Cerebellar cortex (tissue), 1 donor: Measurements from ENCODE around the gene TRIB2.
A peak's percentile ranks its signal among the peaks of the same experiment; 100 is the strongest.

ENCODE experiments used
- DNase-seq: peaks from one replicate; pipeline ENCODE4 v3.0.0-alpha.2; 2015; ENCODE audit warnings: low spot score

Gene TRIB2

DNA sequence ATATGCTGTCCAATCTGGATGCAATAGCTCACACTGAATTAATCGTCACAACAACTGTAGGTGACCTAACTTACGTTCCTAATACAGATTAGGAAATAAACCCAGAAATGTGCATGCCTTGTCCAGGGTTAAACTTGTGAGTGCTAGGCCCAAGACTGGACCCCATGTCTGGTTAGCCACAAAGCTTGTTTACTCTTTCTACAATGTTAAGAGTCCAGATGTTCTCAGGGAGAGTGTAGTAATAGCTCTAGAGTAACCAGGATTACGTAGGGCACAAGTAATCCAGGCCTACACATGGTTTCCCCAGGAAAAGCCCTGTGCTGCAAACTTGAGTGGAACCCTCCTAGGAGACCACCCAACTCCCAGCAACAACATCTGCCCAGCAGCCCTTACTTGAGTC is 26.2 kb downstream of the TRIB2 start:
- DNase-seq, result no peak

DNA sequence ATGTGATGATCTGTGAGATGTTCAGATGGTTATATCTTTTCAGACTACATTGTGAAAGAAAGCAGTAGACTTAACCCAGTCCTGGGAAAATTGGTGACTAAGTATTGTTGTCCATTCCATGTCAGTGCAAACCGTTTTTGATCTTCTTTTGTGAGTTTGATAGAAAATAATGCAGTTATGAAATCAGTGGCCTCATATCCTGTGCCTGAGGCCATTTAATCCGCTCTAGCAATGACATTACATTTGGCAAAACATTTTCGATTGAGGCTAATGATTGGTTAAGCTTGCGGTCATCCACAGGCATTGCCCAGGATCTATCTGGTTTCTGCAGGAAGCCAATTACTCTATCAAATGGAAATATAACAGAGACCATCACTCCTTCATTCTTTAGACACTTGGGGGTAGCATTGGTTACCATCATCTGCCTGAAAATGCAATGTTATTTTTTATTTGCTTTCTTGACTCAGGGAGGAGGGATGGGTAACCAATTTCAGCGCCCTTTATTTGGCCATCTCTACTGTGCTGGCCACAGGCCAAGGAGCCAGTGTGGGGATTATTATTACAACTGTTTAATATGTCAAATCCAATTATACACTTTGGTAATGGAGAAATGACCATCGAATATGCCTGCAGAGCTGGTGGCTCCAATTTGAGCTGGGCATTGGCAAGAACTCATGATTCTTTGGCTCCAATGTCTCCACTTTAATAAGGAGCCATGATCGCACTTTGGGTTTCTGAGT is 33.6 kb downstream of the TRIB2 start:
- no peak for DNase-seq

DNA sequence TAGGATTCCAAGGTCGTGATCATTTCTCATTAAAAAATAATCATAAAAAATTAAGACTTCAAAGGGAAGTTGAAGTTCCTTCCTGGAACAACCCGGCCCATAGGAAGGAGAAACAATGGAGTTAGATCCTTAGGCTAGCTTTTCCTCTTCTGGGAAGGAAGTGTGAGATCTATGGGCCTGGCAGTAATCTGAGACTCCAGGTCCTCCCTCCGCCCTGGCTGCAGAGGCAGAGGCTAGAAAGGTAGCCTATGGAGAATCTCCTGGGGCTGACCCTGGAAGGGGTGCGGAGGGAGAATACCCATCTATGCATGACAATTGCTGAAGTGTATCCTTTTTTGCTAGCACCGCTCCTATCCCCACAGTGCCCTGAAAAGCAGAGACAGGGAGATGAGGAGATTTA is 37.9 kb downstream of the TRIB2 start:
- no peak for DNase-seq

DNA sequence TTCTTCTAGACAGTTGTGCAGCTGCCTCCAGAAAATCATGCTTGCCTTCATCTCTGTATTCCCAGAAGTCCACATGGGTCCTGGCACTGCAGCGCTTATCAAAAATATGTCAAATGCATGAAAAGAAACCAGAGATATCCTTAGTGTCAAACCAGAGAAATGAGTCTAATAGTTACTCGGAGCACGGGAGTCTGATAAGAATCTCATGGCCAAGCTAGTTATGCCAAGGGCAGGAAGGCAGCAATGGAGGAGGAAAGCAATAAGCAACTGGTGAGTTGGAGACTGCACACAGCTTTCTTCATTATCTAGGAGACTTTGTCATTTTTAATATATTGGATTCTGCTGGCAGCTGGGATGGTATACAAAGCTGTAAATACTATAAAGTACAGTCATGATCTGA is 38.6 kb downstream of the TRIB2 start:
- DNase-seq, result no peak

DNA sequence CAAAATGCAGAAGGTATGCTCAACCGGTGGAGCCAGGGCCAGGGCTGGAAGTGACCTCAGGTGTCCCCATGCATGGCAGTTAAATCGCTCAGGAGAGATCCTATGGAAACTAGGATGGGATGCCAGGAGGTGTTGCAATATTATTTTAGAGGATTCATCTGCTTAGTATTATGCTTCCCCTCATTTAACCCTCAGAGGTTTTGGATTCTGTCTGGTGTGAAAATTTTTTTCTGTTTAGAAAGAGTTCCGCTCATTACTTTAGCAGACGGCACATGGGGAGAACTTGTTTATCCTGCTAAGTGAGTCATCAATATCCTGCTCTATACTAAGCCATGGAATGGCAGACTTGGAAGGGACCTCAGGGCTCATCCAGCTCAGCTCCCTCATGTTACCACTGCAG is 42.5 kb downstream of the TRIB2 start:
- DNase-seq, result no peak

DNA sequence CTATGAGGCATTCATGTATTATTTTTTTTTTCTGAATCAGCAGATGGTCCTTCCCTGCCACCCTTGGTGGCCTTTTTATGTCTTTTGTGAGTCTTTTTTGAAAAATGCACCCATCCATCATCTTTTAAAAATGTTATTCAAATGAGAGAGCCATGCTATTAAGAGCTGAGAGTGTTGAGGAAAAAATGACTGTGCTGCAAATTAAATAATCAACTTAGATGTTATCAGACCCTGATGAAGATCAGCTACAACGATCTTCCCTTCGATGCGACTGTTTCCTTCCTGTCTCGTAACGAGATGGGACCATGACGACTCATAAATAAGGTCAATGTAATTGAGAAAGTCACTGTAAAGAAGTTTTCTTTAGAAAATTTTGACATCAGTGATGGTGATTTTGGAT is 44.4 kb downstream of the TRIB2 start:
- no peak for DNase-seq

DNA sequence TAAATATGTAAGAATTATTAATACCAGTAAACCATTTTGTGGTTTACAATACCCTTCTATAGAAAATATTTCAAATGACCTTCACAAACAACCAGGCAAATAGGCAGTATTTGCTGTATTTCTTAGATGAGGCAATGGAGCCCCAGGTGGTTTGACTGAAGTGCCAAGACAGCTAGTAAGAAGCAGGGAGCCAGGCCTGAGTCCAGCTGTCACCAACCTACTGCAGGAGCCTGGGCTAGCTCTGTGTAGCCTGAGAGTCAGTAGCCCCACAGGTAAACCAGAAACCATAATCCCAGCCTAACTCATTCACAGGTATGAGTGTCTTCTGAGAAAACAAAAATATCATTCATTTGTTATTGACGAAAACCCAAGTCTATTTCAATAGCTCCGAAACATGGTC is 45.6 kb downstream of the TRIB2 start:
- peak; percentile 51 for DNase-seq

DNA sequence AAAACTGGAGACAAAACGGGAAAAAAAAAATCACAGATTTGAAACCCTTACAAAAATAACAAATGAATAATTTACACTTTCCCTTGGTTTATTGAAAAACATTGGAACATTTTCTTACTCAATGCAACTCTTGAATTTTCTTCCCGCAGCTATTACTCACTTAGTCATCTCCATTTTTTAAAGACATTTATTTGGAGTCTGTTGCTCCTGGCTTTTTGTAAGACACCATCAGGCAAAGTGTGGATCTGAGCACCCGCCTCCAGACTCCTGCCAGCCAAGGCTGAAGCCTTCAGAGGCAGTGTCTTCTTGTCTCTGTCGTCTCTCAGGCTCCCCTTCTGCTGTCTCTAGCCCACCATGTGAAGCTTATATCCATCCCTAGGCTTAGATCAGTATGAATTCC is 46.2 kb downstream of the TRIB2 start:
- no peak for DNase-seq

DNA sequence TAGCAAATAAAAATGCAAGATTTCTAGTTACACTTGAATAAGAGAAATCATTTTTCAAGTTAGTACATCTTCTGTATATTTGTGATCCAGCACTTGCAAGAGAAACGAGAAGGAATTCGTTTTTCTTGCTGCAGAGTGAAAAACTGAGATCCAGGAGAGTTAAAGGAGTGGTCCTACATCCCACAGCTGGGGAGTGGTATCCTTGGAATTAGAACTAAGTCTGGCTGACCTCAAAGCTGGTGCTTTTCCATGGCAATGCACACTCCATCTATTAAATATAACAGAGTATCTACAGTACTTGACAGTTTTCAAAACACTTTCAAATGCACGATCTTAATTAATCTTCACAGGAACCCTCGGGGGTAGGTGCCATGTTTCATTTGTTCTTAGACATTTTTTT is 46.8 kb downstream of the TRIB2 start:
- DNase-seq, result no peak

DNA sequence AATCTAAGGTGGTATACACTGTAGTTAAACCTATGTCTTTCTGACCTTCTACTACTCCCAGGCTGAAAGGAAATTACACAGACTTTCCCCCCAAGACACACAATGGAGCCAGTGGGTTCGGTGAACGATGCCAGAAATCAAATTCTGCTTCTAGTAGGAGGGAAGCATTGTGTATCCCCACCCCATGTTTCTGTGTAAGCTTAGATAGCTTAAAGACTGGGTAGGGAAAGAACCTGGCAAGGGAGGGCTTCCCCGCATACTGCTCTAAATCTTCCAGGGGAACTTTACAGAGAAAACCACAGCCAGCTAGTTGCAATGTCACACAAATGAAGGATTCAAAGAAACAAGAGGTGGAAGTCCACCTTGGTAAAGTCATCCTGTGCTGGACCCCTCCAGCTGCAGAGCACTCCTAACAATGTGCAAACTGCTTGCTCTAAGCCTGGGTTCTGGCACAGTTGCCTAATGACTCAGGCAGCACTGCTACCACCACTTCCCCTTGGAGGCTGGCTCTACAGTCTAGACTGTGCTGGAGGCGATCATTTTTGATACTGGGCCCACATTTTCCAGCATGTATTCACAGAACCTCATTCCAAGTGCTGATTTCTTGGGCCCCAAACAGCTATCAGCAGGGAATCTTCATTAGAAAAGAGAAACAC is 47.5 kb downstream of the TRIB2 start:
- DNase-seq, result no peak

DNA sequence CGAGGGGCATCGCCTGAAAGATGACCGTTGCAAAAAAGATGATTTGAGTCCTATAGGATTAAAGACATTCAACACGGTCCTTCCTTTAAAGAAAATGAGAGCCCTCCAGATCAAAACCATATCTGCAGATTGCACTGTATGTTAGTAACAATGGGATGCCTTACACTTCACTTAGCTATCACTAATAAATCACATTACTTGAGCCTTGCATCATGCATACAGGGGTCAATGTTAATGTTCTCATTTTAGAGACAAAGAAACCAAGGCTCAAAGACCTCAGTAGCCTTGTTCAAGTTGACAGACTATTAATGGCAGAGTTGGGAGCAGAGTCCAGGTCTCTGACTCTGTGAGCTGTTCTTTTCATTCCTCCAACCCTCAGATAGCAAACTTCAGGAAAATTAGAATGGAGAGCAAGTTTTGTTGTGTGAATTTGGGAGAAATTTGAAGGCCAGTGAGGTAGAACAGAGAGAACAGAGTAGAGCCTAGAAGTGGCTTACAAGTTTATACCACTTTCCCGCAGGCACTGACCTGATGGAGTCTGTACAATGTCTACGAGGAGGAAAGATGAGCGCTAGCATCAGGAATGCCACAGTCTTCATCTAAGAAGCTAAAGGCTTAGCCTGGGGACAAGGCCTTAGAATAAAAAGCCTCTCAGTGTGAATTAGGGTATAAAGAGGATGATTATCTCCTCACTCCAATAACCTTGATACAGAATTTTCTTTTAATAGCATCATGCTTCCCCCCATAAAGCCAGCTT is 48.3 kb downstream of the TRIB2 start:
- DNase-seq, result no peak

DNA sequence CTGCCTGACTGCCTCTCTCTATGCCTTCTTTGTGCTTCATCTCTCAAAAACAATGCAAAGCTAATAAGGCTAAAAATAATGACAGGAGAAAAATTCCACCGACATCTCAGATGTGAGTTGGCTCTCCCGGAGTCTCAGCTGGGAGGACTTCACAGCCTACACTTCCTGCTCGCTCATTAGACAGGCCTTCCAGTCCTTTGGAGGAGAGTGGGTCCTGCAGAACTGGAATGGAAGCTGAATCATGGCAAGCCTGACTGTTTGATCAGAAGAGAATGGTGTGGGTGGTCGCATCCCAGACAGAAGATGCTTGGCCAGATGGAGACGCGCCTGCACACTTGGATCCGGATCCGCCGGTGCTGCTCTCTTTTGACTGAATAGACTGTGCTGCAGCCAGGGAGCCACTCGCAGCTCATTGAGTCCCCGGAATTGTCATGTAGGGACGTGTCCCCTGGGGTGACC is 49.7 kb downstream of the TRIB2 start:
- DNase-seq, result no peak

DNA sequence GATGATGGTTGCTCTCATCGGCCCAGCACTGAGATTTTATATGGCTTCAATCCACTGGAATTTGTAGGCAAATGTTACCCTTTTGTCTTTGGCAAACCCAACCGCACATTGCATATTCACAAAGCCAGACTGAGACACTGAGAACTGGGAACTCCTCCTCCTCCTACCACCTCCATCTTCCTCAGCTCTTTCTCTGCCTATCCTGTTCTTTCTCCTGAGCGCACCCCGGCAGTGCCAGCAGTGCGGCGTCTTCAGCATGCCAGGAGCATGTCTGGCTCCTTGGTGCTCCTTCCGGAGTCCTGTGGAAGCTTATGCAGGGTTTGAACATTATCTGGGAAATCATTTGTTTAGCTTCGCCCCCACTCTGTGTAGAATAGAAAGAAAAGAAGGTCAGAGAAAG is 50.8 kb downstream of the TRIB2 start:
- no peak for DNase-seq

DNA sequence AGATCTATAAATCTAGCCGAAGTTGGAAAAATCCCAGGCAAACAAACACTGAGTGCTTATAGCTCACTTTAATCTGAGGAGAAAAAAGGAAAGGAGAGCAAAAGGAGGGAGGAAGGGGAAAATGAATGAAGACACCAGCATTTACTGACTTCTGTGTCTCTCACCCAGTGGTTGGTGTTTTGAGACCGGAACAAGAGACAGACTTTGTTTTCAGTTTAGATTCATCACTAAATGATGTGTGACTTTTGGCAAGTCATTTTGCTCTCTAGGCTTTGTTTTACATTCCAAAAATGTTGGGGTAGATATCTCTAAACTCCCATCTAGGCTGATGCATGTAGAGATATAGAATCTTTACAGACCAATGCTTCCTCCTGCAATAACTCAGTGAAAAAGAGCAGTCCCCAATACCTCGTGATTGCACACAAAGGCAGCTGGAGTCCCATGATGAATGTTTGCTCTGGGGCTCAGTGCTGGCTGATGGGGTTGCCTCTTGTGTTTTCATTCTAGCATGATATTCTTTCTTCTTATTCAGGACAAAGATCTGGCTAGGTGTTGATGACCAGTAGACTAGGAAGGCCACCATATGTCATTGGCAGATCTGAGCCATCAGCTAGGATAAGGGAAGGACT is 51.4 kb downstream of the TRIB2 start:
- no peak for DNase-seq

DNA sequence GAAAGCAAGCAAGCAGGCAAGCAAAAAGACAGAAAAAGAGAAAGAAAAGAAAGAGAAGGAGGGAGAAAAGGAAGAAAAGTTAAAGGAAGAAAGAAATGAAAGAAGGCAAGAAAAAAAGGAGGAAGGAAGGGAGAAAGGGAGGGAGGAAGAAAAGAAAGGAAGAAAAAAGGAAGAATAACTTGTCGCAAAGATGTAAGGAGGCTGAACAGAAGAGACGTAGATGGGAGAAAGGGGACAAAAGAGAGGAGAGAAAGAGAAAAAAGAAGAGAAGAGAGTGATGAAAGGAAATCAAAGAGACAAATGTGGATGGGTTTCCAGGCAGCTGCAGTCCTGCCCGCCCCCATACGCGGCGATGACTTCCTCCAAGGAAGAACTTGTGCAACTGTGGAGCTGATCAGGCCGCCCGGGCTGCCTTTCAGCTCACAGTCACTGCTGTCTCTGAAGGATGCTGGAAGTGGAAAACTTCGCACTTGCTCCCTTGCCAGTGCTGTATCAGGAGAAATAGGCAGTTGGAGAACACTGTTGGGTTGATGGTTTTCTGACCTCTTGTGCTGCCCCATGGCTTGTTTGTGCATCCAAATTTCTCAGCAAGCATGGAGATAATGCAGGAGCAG is 52.9 kb downstream of the TRIB2 start:
- no peak for DNase-seq

DNA sequence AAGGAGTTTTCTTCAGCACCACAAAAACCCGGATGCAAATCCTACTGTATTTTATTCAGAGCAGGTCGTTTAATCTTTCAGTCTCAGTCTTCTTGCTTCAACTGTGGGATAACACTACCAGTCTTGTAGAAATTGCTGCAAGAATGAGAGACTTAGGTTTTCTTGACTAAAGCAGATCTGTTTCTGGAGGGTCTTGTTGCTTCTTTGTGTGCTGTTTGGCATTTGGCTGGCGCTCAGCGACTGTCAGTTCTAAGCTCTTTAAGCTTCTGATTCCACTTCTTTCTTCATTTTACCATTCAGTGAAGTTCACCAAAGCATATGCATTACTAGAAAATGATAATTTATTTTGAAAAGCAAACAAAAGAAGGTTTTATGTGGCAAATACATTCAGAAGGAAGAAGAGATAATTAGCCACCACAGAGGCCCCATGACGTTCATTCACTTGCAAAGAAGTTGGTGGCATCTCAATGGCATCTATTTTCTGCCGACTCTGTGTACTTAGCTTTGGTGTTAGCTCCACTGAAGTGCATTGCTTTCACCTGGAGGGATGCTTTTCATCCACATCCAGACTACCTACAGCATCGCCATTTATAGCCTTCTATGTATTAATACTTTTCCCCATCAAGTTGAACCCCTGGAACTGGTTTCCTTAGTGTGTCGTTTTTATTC is 53.7 kb downstream of the TRIB2 start:
- no peak for DNase-seq

DNA sequence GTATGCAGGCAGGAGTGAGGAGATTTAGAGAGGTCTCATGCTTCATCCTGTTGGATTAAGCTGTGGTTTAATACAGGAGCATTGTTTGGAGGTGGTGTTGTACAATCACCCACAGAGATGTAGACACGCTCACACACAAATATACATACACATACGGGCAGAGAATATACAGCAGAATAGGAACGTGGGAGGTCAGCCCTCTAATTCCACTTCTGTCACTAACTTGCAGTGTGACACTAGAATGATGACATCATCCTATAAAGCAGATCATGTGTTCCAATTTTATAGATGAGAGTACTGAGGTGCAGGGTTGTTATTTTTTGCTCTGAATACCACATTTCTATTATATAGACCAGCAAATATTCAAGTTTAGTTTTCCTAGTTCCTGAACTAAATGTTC is 54.4 kb downstream of the TRIB2 start:
- no peak for DNase-seq

DNA sequence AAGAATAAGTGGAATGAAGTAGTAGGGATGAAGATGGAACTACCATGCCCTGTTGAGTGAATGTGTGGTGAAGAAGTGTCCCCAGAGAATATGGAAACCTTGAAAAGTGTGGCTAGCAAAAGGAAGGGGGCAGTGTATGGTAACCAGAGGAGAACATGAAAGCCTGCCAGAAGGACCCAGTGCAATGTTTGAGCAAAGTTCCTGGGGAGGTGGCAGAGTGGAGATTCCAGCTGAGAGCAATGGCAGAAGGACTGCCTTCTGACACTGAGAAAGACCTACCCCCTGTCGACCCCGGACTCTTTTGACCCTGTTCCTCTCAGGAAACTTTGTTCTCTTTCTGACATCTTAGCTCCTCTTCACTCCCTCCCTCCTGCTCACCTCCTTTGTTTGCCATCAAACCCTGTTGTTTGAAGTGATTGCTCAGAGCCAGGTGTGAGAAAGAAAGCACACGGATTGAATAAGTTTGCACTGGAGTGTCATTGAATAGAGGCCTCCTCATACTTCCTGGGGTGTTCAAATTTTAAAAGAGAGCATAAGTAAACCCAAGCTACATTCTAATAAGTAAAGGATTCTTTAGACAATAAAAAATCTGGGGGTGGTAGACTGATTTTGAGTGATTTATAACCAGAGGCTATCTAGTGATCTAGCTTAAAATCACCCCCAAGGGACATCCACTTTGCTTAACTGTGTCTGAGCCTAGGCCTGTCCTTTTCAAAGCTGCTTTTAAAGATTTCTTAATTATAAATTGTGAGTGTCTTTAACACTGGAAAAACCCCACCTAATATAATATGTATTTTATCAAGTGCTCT is 57.1 kb downstream of the TRIB2 start:
- no peak for DNase-seq

DNA sequence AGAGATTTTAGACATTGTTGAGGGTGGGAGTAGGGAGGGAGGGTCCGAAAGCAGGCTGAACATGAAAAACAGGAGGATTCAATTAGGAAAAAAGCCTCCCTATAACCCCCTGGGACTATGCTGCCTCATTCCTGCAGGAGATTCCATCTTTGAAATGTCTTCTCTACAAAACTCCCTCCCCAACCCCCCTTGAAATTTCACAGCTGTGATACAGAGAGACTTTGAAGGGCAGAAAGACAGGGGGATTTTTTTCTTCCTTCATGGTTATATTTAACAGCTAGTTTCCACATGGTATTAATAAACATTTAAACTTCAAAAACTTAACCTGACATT is 57.6 kb downstream of the TRIB2 start:
- no peak for DNase-seq

DNA sequence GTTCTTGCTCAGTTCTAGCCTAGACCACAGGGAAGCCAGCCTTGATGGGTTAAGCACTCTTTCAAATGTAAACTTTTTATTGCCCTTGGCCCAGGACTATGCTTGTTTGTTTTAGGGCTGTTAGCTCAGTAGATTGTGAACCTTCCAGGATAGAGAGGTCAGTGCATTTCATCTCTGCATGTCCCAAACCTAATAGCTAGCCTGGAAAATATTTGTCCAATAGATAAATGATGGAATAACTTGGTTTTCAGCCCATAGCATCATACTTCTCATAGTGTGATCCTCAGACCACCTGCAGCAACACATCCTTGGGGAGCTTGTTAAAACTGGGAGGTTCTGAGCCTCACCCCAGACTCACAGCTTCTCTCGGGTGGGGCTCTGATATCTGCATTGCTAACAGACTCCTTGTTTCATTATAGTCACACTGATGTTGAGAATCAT is 59.8 kb downstream of the TRIB2 start:
- DNase-seq, result no peak

DNA sequence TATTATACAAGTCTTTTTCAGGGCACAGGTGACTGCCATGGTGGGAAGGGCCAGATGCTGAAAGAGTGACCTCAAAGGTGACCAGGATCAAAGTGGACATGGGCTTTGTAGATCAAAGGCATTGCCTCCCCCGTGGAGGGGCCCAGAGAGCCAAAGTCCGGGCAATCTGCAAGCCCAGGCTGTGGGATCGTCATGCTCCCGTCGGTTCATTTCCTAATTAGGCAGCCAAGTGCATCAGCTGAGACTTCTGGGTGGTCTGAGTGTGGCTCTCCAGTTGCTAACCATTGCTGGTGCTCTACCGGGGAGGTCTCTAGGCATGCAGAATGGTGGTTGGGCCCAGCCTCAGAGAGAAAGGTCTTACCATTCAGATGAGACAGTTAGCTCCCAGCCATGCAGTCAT is 61.6 kb downstream of the TRIB2 start:
- DNase-seq, result no peak
